HG02759 (cell line): ENCODE data around the gene NRXN3.

ENCODE experiments used
- ATAC-seq: cut with Tn5 transposase; IDR thresholded peaks from one replicate; pipeline ENCODE4 v1.9.1; 2021; ENCODE audit warnings: mild to moderate bottlenecking, moderate library complexity; ENCODE audit not compliant: unreplicated experiment

NRXN3 gene

GRCh38 chr14:78173346-78174035 is 3.3 kb downstream of the NRXN3 start:
- no peak for ATAC-seq

GRCh38 chr14:78175412-78175811 is 5.2 kb downstream of the NRXN3 start:
- no peak for ATAC-seq

- no peak for ATAC-seq
Observed at GRCh38 chr14:78178071-78178470, 7.9 kb downstream of the NRXN3 start.

GRCh38 chr14:78178971-78179370 is 8.8 kb downstream of the NRXN3 start:
- ATAC-seq = no peak

GRCh38 chr14:78181270-78181669 is 11.1 kb downstream of the NRXN3 start:
- no peak for ATAC-seq

- ATAC-seq = no peak
Observed at GRCh38 chr14:78182722-78183121, 12.5 kb downstream of the NRXN3 start.

GRCh38 chr14:78184157-78184556 is 14.0 kb downstream of the NRXN3 start:
- no peak for ATAC-seq

GRCh38 chr14:78186277-78186676 is 16.1 kb downstream of the NRXN3 start:
- ATAC-seq = no peak

GRCh38 chr14:78188882-78189281 is 18.7 kb downstream of the NRXN3 start:
- no peak for ATAC-seq

- ATAC-seq = no peak
Observed at GRCh38 chr14:78195431-78195830, 25.3 kb downstream of the NRXN3 start.

- ATAC-seq = no peak
Observed at GRCh38 chr14:78196323-78196722, 26.1 kb downstream of the NRXN3 start.

- no peak for ATAC-seq
Observed at GRCh38 chr14:78197051-78197450, 26.9 kb downstream of the NRXN3 start.

- ATAC-seq = no peak
Observed at GRCh38 chr14:78202163-78202562, 32.0 kb downstream of the NRXN3 start.

- no peak for ATAC-seq
Observed at GRCh38 chr14:78202976-78203375, 32.8 kb downstream of the NRXN3 start.

GRCh38 chr14:78207414-78207813 is 37.2 kb downstream of the NRXN3 start:
- no peak for ATAC-seq

GRCh38 chr14:78220273-78220672 is 50.1 kb downstream of the NRXN3 start:
- no peak for ATAC-seq

GRCh38 chr14:78222746-78223145 is 52.6 kb downstream of the NRXN3 start:
- no peak for ATAC-seq

- ATAC-seq = no peak
Observed at GRCh38 chr14:78227248-78228077, 57.3 kb downstream of the NRXN3 start.

- ATAC-seq = no peak
Observed at GRCh38 chr14:78228702-78229327, 58.6 kb downstream of the NRXN3 start.

- ATAC-seq = no peak
Observed at GRCh38 chr14:78232231-78233000, 62.2 kb downstream of the NRXN3 start.

- ATAC-seq = no peak
Observed at GRCh38 chr14:78238141-78238540, 68.0 kb downstream of the NRXN3 start.
